SK-N-SH treated with all-trans-retinoic acid at 6 μM for 48 hours (cell line): Measurements from ENCODE around the gene LMO7.
A peak's percentile ranks its signal among the peaks of the same experiment; 100 is the strongest.

Experiments
- ATAC-seq: fragments of 200-7000 bp; cut with Tn5 transposase; 3 replicates; pipeline ENCODE4 v1.9.1; 2020; ENCODE audit warnings: mild to moderate bottlenecking, moderate library complexity
- ARNTL ChIP-seq: fragments of 450-650 bp; formaldehyde crosslinking; IDR thresholded peaks from 2 replicates; pipeline ENCODE4 v1.5.0; 2020; ENCODE audit warnings: low read depth, mild to moderate bottlenecking, moderate library complexity, borderline replicate concordance
- CSDC2 ChIP-seq: fragments of 250-450 bp; sonication (Bioruptor Pico); IDR thresholded peaks from 2 replicates; pipeline ENCODE4 v1.5.0; 2020; ENCODE audit warnings: mild to moderate bottlenecking, moderate library complexity
- ESRRG ChIP-seq: fragments of 250-450 bp; sonication (Bioruptor Pico); IDR thresholded peaks from 2 replicates; pipeline ENCODE4 v1.6.1; 2021; ENCODE audit warnings: mild to moderate bottlenecking
- GLIS3 ChIP-seq: fragments of 250-450 bp; sonication (Bioruptor Pico); IDR thresholded peaks from 2 replicates; pipeline ENCODE4 v1.5.0; 2020; ENCODE audit warnings: mild to moderate bottlenecking, moderate library complexity
- ISL1 ChIP-seq: fragments of 250-450 bp; sonication (Bioruptor Pico); IDR thresholded peaks from 2 replicates; pipeline ENCODE4 v2.1.2; 2022; ENCODE audit warnings: mild to moderate bottlenecking, moderate library complexity
- OSR1 ChIP-seq: fragments of 250-450 bp; sonication (Bioruptor Pico); IDR thresholded peaks from 2 replicates; pipeline ENCODE4 v1.8.0; 2022; ENCODE audit warnings: moderate library complexity, mild to moderate bottlenecking, inconsistent platforms
- POU6F1 ChIP-seq: fragments of 250-450 bp; sonication (Bioruptor Pico); IDR thresholded peaks from 2 replicates; pipeline ENCODE4 v1.8.0; 2021; ENCODE audit warnings: low read depth, mild to moderate bottlenecking, moderate library complexity, borderline replicate concordance
- SNAI2 ChIP-seq: fragments of 250-450 bp; sonication (Bioruptor Pico); IDR thresholded peaks from 2 replicates; pipeline ENCODE4 v1.5.0; 2020; ENCODE audit warnings: mild to moderate bottlenecking, moderate library complexity
- TOX ChIP-seq: fragments of 250-450 bp; sonication (Bioruptor Pico); IDR thresholded peaks from 2 replicates; pipeline ENCODE4 v1.8.0; 2021; ENCODE audit warnings: mild to moderate bottlenecking, moderate library complexity, borderline replicate concordance
- ZC3H10 ChIP-seq: fragments of 250-450 bp; sonication (Bioruptor Pico); IDR thresholded peaks from 2 replicates; pipeline ENCODE4 v1.5.1; 2021; ENCODE audit warnings: mild to moderate bottlenecking, moderate library complexity
- ZFP3 ChIP-seq: fragments of 250-450 bp; sonication (Bioruptor Pico); IDR thresholded peaks from 2 replicates; pipeline ENCODE4 v1.5.0; 2020; ENCODE audit warnings: mild to moderate bottlenecking, moderate library complexity
- ZFP30 ChIP-seq: fragments of 450-650 bp; formaldehyde crosslinking; IDR thresholded peaks from 2 replicates; pipeline ENCODE4 v1.5.0; 2022; ENCODE audit warnings: mild to moderate bottlenecking, moderate library complexity
- ZNF565 ChIP-seq: fragments of 450-650 bp; formaldehyde crosslinking; conservative IDR thresholded peaks from 2 replicates; pipeline ENCODE4 v1.5.0; 2020; ENCODE audit warnings: low read depth, mild to moderate bottlenecking, moderate library complexity
- ZNF70 ChIP-seq: fragments of 450-650 bp; formaldehyde crosslinking; IDR thresholded peaks from 2 replicates; pipeline ENCODE4 v1.5.0; 2020; ENCODE audit warnings: mild to moderate bottlenecking, moderate library complexity
- ZNF8 ChIP-seq: fragments of 450-650 bp; formaldehyde crosslinking; IDR thresholded peaks from 2 replicates; pipeline ENCODE4 v1.5.0; 2020; ENCODE audit warnings: mild to moderate bottlenecking, moderate library complexity
- TF ChIP-seq, protein P1 (sequence below): fragments of 250-450 bp; sonication (Bioruptor Pico); IDR thresholded peaks from 2 replicates; pipeline ENCODE4 v1.8.0; 2020; ENCODE audit warnings: mild to moderate bottlenecking, moderate library complexity, borderline replicate concordance
- TF ChIP-seq, protein P2 (sequence below): fragments of 250-450 bp; sonication (Bioruptor Pico); IDR thresholded peaks from 2 replicates; pipeline ENCODE4 v1.5.1; 2021; ENCODE audit warnings: mild to moderate bottlenecking, moderate library complexity
- TF ChIP-seq, protein P3 (sequence below): fragments of 250-450 bp; sonication (Bioruptor Pico); IDR thresholded peaks from 2 replicates; pipeline ENCODE4 v1.5.0; 2020; ENCODE audit warnings: mild to moderate bottlenecking, moderate library complexity
- TF ChIP-seq, protein P4 (sequence below): fragments of 250-450 bp; sonication (Bioruptor Pico); IDR thresholded peaks from 2 replicates; pipeline ENCODE4 v1.5.1; 2020; ENCODE audit warnings: low read depth, mild to moderate bottlenecking, moderate library complexity

LMO7 gene

GRCh38 chr13:75620020-75620419, 16.1 kb upstream of the LMO7 start:
- peak; percentile 18; the same call in 1 of the 3 replicates for ATAC-seq
- TF ChIP-seq ZNF565 (no peak), ESRRG (CRISPR knock-in tag) (no peak), ZNF8 (CRISPR knock-in tag) (no peak), ZC3H10 (no peak), ZNF70 (CRISPR knock-in tag) (no peak), TOX (CRISPR knock-in tag) (no peak), SNAI2 (CRISPR knock-in tag) (no peak), ARNTL (CRISPR knock-in tag) (no peak)
- TF ChIP-seq, protein P1, sequence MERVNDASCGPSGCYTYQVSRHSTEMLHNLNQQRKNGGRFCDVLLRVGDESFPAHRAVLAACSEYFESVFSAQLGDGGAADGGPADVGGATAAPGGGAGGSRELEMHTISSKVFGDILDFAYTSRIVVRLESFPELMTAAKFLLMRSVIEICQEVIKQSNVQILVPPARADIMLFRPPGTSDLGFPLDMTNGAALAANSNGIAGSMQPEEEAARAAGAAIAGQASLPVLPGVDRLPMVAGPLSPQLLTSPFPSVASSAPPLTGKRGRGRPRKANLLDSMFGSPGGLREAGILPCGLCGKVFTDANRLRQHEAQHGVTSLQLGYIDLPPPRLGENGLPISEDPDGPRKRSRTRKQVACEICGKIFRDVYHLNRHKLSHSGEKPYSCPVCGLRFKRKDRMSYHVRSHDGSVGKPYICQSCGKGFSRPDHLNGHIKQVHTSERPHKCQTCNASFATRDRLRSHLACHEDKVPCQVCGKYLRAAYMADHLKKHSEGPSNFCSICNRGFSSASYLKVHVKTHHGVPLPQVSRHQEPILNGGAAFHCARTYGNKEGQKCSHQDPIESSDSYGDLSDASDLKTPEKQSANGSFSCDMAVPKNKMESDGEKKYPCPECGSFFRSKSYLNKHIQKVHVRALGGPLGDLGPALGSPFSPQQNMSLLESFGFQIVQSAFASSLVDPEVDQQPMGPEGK = no peak
- TF ChIP-seq, protein P2, sequence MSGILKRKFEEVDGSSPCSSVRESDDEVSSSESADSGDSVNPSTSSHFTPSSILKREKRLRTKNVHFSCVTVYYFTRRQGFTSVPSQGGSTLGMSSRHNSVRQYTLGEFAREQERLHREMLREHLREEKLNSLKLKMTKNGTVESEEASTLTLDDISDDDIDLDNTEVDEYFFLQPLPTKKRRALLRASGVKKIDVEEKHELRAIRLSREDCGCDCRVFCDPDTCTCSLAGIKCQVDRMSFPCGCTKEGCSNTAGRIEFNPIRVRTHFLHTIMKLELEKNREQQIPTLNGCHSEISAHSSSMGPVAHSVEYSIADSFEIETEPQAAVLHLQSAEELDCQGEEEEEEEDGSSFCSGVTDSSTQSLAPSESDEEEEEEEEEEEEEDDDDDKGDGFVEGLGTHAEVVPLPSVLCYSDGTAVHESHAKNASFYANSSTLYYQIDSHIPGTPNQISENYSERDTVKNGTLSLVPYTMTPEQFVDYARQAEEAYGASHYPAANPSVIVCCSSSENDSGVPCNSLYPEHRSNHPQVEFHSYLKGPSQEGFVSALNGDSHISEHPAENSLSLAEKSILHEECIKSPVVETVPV (CRISPR knock-in tag) = no peak
- TF ChIP-seq, protein P3, sequence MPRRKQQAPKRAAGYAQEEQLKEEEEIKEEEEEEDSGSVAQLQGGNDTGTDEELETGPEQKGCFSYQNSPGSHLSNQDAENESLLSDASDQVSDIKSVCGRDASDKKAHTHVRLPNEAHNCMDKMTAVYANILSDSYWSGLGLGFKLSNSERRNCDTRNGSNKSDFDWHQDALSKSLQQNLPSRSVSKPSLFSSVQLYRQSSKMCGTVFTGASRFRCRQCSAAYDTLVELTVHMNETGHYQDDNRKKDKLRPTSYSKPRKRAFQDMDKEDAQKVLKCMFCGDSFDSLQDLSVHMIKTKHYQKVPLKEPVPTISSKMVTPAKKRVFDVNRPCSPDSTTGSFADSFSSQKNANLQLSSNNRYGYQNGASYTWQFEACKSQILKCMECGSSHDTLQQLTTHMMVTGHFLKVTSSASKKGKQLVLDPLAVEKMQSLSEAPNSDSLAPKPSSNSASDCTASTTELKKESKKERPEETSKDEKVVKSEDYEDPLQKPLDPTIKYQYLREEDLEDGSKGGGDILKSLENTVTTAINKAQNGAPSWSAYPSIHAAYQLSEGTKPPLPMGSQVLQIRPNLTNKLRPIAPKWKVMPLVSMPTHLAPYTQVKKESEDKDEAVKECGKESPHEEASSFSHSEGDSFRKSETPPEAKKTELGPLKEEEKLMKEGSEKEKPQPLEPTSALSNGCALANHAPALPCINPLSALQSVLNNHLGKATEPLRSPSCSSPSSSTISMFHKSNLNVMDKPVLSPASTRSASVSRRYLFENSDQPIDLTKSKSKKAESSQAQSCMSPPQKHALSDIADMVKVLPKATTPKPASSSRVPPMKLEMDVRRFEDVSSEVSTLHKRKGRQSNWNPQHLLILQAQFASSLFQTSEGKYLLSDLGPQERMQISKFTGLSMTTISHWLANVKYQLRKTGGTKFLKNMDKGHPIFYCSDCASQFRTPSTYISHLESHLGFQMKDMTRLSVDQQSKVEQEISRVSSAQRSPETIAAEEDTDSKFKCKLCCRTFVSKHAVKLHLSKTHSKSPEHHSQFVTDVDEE (CRISPR knock-in tag) = no peak
- TF ChIP-seq, protein P4, sequence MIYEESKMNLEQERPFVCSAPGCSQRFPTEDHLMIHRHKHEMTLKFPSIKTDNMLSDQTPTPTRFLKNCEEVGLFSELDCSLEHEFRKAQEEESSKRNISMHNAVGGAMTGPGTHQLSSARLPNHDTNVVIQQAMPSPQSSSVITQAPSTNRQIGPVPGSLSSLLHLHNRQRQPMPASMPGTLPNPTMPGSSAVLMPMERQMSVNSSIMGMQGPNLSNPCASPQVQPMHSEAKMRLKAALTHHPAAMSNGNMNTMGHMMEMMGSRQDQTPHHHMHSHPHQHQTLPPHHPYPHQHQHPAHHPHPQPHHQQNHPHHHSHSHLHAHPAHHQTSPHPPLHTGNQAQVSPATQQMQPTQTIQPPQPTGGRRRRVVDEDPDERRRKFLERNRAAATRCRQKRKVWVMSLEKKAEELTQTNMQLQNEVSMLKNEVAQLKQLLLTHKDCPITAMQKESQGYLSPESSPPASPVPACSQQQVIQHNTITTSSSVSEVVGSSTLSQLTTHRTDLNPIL (CRISPR knock-in tag) = no peak
- TF ChIP-seq, all 23 proteins: peak for 0

DNA sequence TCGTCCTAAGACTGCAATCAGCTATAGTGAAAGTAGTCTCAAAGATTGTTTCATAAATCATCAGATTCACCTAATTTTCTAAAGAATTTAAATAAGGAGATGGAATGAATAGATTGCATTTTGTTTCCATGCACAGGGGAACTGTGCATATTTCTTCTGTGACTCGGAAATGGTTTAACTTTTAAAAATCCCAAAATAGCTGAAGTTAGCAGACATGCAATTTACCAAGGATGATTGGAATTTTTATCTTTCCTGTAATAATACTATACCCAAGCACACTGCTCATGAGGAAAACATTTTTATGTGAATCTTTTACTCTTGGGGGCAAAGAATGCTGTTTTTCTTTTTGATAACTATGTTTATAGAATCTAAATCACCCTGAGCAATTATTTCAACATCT, 15.0 kb upstream of the LMO7 start:
- TF ChIP-seq CSDC2 (CRISPR knock-in tag) (no peak), POU6F1 (CRISPR knock-in tag) (no peak), OSR1 (CRISPR knock-in tag) (no peak), ISL1 (CRISPR knock-in tag) (peak; percentile 98), ZFP3 (CRISPR knock-in tag) (no peak), ESRRG (CRISPR knock-in tag) (peak; percentile 13; the same call in 1 of the 2 replicates)
- TF ChIP-seq, protein P1 = peak; percentile 21; the same call in 1 of the 2 replicates
- TF ChIP-seq, protein P4 (CRISPR knock-in tag) = peak; percentile 77; the same call in 1 of the 2 replicates
- TF ChIP-seq, all 23 proteins: peak for 4
- peak; percentile 95 for ATAC-seq

DNA sequence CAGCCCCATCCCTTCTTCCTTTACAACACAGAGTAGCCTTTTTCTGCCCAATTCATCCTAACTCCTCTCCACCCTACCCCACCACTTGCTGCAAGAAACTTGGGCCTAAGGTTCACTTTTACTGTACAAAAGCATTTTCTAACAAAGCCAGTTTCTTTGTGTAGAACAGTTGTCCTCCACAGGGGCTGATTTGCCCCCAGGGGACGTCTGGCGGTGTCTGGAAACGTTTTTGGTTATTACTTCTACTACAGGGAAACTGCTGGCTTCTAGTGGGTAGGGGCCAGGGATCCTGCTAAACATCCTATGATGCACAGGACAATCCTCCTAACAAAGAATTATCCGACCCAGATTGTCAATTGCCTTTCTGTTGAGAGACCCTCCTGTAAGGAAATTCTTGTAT, 7.3 kb upstream of the LMO7 start:
- ATAC-seq = no peak
- TF ChIP-seq SNAI2 (CRISPR knock-in tag) (no peak), GLIS3 (CRISPR knock-in tag) (no peak), ZNF70 (CRISPR knock-in tag) (no peak), OSR1 (CRISPR knock-in tag) (no peak), ZNF8 (CRISPR knock-in tag) (no peak), ESRRG (CRISPR knock-in tag) (no peak), ZFP30 (CRISPR knock-in tag) (no peak)
- TF ChIP-seq, protein P4 (CRISPR knock-in tag) = no peak
- TF ChIP-seq, protein P1 = no peak
